Measurements from ENCODE around the gene APOC4. TPM values are rescaled to one million over a fixed set of nuclear protein-coding genes. Genes with fewer than 3 reads are reported as not detected.
A peak's percentile ranks its signal among the peaks of the same experiment; 100 is the strongest.

The APOC4 gene
- total RNA-seq, 1 experiment from 2014 or later = not detected

DNA sequence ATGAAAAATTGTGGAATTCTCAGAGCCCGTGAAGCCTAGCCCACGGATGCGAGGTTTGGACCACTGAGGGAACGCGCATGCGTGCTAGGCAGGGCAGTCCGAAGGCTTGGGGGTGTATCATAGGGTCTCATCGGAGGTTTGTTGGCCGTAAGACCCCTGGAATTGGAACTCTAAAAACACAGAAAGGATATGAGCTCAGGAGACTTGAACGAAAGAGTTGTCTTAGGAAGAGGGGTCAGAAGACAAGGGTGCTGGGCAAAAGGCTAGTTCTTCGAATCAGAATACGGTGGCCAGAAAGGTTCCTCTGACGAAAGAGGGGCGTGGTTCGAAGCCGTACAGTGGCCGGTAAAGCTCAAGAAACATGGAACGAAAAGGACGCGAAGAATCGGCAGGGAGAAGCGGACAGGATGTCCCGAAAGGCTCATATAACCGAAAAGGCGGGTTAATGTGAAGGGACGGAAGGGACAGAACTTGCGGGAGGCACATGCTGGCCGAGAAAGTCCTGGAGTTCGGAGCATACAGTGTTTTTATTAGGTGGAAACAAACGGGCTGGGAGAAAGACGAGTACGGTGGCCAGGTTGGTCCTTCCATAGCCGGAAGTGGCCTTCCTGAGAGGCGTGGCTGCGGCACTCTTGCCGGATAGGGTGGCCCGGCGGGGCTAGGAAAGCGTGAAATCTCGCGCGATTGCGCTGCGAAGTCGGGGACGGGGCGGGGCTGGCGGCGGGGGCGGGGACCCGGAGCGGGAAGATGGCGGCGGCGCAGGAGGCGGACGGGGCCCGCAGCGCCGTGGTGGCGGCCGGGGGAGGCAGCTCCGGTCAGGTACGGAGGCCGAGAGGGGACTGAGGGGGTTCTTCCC lies 12.8 kb downstream of the APOC4 start, which contains the start of gene CLPTM1:
TSS of gene CLPTM1 (plus strand) at position 732 of the 856 bp plus-strand sequence. CDS start at position 748, 16 bp downstream.
- in situ Hi-C loops (cut with HindIII; ENCODE audit: low pct_unique_long_range_greater_than_20kb, low sequenced_read_pairs) = no loop called here
- DNase-seq (ENCODE audit: low read depth, low spot score) = peak; percentile 87
- intact Hi-C loops (cut with micrococcal nuclease; ENCODE audit: unreplicated experiment) = loop anchor here (5.0 kb wide), 1 partner anchor 53 kb away; no protein-coding TSS in a partner anchor
- peak within 1 kb of the TSS; percentile 99 for H3K27ac ChIP-seq (ENCODE audit: low read length)
- ChIA-PET POLR2A (interaction anchor here (0.6 kb wide), 1 partner anchor 756 kb away, joined by 8 read pairs; no protein-coding TSS in a partner anchor), CTCF (no interaction called here)
- TF ChIP-seq, protein P1, sequence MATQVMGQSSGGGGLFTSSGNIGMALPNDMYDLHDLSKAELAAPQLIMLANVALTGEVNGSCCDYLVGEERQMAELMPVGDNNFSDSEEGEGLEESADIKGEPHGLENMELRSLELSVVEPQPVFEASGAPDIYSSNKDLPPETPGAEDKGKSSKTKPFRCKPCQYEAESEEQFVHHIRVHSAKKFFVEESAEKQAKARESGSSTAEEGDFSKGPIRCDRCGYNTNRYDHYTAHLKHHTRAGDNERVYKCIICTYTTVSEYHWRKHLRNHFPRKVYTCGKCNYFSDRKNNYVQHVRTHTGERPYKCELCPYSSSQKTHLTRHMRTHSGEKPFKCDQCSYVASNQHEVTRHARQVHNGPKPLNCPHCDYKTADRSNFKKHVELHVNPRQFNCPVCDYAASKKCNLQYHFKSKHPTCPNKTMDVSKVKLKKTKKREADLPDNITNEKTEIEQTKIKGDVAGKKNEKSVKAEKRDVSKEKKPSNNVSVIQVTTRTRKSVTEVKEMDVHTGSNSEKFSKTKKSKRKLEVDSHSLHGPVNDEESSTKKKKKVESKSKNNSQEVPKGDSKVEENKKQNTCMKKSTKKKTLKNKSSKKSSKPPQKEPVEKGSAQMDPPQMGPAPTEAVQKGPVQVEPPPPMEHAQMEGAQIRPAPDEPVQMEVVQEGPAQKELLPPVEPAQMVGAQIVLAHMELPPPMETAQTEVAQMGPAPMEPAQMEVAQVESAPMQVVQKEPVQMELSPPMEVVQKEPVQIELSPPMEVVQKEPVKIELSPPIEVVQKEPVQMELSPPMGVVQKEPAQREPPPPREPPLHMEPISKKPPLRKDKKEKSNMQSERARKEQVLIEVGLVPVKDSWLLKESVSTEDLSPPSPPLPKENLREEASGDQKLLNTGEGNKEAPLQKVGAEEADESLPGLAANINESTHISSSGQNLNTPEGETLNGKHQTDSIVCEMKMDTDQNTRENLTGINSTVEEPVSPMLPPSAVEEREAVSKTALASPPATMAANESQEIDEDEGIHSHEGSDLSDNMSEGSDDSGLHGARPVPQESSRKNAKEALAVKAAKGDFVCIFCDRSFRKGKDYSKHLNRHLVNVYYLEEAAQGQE (IDR thresholded peaks at IDR 0.05; ENCODE audit: insufficient read depth in 1 of 2, low read depth in 2 of 2, low read length in 1 of 2) = 0 out of 4 replicates have a peak, but pooled peaks of 1 of the 2 experiments have one; percentile 15
- peak; percentile 72; the same call in 1 of the 2 replicates for TF ChIP-seq SIN3A (IDR thresholded peaks at IDR 0.05; ENCODE audit: borderline replicate concordance, insufficient read depth, low read depth, low read length)
- TF ChIP-seq, protein P2, sequence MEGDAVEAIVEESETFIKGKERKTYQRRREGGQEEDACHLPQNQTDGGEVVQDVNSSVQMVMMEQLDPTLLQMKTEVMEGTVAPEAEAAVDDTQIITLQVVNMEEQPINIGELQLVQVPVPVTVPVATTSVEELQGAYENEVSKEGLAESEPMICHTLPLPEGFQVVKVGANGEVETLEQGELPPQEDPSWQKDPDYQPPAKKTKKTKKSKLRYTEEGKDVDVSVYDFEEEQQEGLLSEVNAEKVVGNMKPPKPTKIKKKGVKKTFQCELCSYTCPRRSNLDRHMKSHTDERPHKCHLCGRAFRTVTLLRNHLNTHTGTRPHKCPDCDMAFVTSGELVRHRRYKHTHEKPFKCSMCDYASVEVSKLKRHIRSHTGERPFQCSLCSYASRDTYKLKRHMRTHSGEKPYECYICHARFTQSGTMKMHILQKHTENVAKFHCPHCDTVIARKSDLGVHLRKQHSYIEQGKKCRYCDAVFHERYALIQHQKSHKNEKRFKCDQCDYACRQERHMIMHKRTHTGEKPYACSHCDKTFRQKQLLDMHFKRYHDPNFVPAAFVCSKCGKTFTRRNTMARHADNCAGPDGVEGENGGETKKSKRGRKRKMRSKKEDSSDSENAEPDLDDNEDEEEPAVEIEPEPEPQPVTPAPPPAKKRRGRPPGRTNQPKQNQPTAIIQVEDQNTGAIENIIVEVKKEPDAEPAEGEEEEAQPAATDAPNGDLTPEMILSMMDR (IDR thresholded peaks at IDR 0.05) = no peak
- TF ChIP-seq POLR2AphosphoS5 (IDR thresholded peaks at IDR 0.05; ENCODE audit: low read depth, low read length) = peak; percentile 63
- 0 out of 2 replicates have a peak, but pooled peaks have one; percentile 35 for TF ChIP-seq TCF7L2 (IDR thresholded peaks at IDR 0.05; ENCODE audit: low read depth, low read length)
- H3K36me3 ChIP-seq (ENCODE audit: control insufficient read depth, insufficient read depth, low read length) = no peaks in the 10 kb centered on the region; the same call in 1 of the 2 replicates
- peaks cover 7% of the 10 kb centered on the region; the same call in 1 of the 2 replicates for H3K4me1 ChIP-seq (ENCODE audit: control insufficient read depth, insufficient read depth, low read length)
- no peaks in the 10 kb centered on the region for H3K9me3 ChIP-seq (ENCODE audit: control insufficient read depth, insufficient read depth, low read depth, low read length)
- BruUV-seq (replicated peaks) = TSS peak; percentile 98
- ATAC-seq = peak; percentile 96
- no peaks in the 10 kb centered on the region for H3K27me3 ChIP-seq (ENCODE audit: control insufficient read depth, insufficient read depth, low read length)
- H3K4me3 ChIP-seq (ENCODE audit: low read depth in 2 of 2, low read length in 2 of 2) = peak within 1 kb of the TSS; percentile 97 to 98

DNA sequence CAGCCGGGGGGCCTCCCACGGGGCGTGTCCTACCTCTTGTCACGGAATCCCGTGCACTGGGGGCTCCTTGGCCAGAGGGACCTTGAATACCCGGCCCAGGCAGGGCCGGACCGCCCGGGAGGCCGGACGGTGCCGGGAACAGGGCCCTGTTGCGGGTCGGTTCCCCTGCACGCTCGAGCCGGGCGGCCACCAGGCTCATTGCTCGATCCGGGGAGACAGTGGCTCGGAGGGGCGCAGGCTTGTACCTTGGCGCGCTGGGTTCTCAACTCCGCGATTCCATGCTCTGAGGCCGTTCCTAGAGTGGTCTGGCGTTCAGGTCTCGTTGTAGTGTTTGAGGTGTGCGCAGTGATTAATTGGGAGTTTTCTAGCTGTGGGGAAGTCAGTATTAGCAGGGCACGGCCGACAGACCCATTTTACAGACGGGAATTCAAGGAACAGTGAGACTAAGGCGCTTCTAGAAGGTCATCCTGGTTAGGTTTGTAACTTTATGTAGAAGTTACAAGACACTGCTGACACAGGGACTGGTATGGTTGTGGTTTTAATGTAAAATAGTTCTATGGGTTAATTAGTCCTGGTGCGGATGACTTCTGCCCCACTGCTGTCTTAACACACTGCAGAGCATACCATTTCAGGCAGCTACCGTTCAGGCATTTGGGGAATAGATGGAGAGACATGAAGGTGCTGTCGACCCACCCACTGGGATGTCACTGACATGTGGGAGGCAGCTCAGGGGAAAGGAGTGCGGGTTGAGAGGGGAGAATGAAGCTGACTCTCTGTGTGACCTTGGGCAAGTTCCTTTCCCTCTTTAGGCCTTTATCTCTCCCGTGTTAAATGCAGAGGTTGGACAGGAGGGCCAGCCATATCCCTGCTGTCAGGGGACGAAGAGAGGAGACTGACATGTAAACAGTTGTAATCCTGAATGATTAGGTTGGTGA lies 13.7 kb downstream of the APOC4 start:
- H3K4me1 ChIP-seq (ENCODE audit: control insufficient read depth, insufficient read depth, low read length) = peaks cover 7% of the 10 kb centered on the region; the same call in 1 of the 2 replicates
- peak; percentile 50; the same call in 1 of the 2 replicates for TF ChIP-seq POLR2AphosphoS5 (IDR thresholded peaks at IDR 0.05; ENCODE audit: low read depth, low read length)
- TF ChIP-seq TCF7L2 (IDR thresholded peaks at IDR 0.05; ENCODE audit: low read depth, low read length) = no peak
- peak overlapping the region; percentile 83 to 98 for H3K4me3 ChIP-seq (ENCODE audit: low read depth in 2 of 2, low read length in 2 of 2)
- ATAC-seq (peak; percentile 44), DNase-seq (ENCODE audit: low read depth, low spot score) (no peak)
- ChIA-PET POLR2A (no interaction called here), CTCF (no interaction called here)
- in situ Hi-C loops (cut with HindIII; ENCODE audit: low pct_unique_long_range_greater_than_20kb, low sequenced_read_pairs) (no loop called here), intact Hi-C loops (cut with micrococcal nuclease; ENCODE audit: unreplicated experiment) (no loop called here)
- no peaks in the 10 kb centered on the region for H3K9me3 ChIP-seq (ENCODE audit: control insufficient read depth, insufficient read depth, low read depth, low read length)
- peak overlapping the region; percentile 78 for H3K27ac ChIP-seq (ENCODE audit: low read length)
- no peaks in the 10 kb centered on the region; the same call in 1 of the 2 replicates for H3K36me3 ChIP-seq (ENCODE audit: control insufficient read depth, insufficient read depth, low read length)
- TSS peak; percentile 67 for BruUV-seq (replicated peaks)
- H3K27me3 ChIP-seq (ENCODE audit: control insufficient read depth, insufficient read depth, low read length) = no peaks in the 10 kb centered on the region

Measured in Panc1 (cell line).